A673 (cell line): ENCODE data around the gene PSD. TPM values are rescaled to one million over a fixed set of nuclear protein-coding genes. Genes with fewer than 3 reads are reported as not detected.

Source experiments
- BruUV-seq: library from RNA; stranded (reverse); fragments of 400-500 nt; replicated peaks from 2 replicates; lab custom pipeline; 2021; lab: Mats Ljungman, UMichigan
- CTCF ChIA-PET: fragments of 300-600 bp; sonication (Branson Sonifier 250); formaldehyde crosslinking; loops from one replicate; lab custom pipeline; 2022; ENCODE audit warnings: antibody characterized with exemption; lab: Charles Lee
- POLR2A ChIA-PET: fragments of 300-600 bp; sonication (Branson Sonifier 250); formaldehyde crosslinking; loops from one replicate; lab custom pipeline; 2022; ENCODE audit warnings: antibody characterized with exemption; ENCODE audit not compliant: low non-redundant PET; lab: Charles Lee
- DNase-seq: peaks from one replicate; pipeline ENCODE4 v3.0.0-alpha.2; 2015; ENCODE audit warnings: low spot score
- H3K27ac ChIP-seq: fragments of 200-600 bp; sonication (generic); 2 replicates; pipeline ENCODE4 v1.5.1; 2016; ENCODE audit warnings: mixed run types, low read depth, mild to moderate bottlenecking, mixed read lengths, antibody characterized with exemption, low read length; ENCODE audit not compliant: poor library complexity, severe bottlenecking
- H3K27me3 ChIP-seq: fragments of 200-600 bp; sonication (generic); replicated peaks from 2 replicates; pipeline ENCODE4 v1.6.1; 2017; ENCODE audit warnings: mixed run types, low read depth, mild to moderate bottlenecking, mixed read lengths, antibody characterized with exemption, low read length; ENCODE audit not compliant: insufficient read depth, poor library complexity
- H3K36me3 ChIP-seq: fragments of 200-600 bp; sonication (generic); 2 replicates; pipeline ENCODE4 v1.6.1; 2016; ENCODE audit warnings: mixed run types, mild to moderate bottlenecking, mixed read lengths, antibody characterized with exemption, low read length; ENCODE audit not compliant: insufficient read depth, poor library complexity, severe bottlenecking
- H3K4me1 ChIP-seq: fragments of 200-600 bp; sonication (generic); 2 replicates; pipeline ENCODE4 v1.6.1; 2017; ENCODE audit warnings: mixed run types, mild to moderate bottlenecking, mixed read lengths, antibody characterized with exemption, low read length; ENCODE audit not compliant: insufficient read depth, poor library complexity, severe bottlenecking
- H3K4me3 ChIP-seq: fragments of 200-600 bp; sonication (generic); 2 replicates; pipeline ENCODE4 v1.5.1; 2016; ENCODE audit warnings: low read depth, mixed run types, mild to moderate bottlenecking, mixed read lengths, low read length; ENCODE audit not compliant: poor library complexity, severe bottlenecking
- H3K9me3 ChIP-seq: fragments of 200-600 bp; sonication (generic); 2 replicates; pipeline ENCODE4 v1.6.1; 2016; ENCODE audit warnings: mixed run types, low read depth, mild to moderate bottlenecking, mixed read lengths, antibody characterized with exemption, low read length; ENCODE audit not compliant: poor library complexity, severe bottlenecking
- EZH2 ChIP-seq: fragments of 200-600 bp; sonication (generic); IDR thresholded peaks from 2 replicates; pipeline ENCODE4 v1.6.1; 2017; ENCODE audit warnings: borderline replicate concordance, low read depth, mild to moderate bottlenecking, mixed read lengths, antibody characterized with exemption, low read length; ENCODE audit not compliant: poor library complexity, severe bottlenecking
- intact Hi-C: fragments of 100-400 bp; cut with micrococcal nuclease; formaldehyde crosslinking; loops from one replicate; pipeline ENCODE4 v1.10.0; 2022; ENCODE audit not compliant: unreplicated experiment
- total RNA-seq: library from RNA; stranded (reverse); gene quantifications from 2 replicates; pipeline ENCODE4 v1.2.3, GENCODE V29; 2021
- TF ChIP-seq, protein P1 (sequence below): fragments of 300-800, 200-600 bp; sonication (generic); conservative IDR thresholded peaks from 2 replicates; pipeline ENCODE4 v1.5.1; 2017; ENCODE audit warnings: low read depth, mild to moderate bottlenecking, antibody characterized with exemption, low read length, moderate library complexity, mixed read lengths

The PSD gene
- total RNA-seq, 1 experiment from 2014 or later: 5.8 TPM

GRCh38 chr10:102461187-102462054 lies 42.8 kb upstream of the PSD start:
- H3K27me3 ChIP-seq: no peaks in the 10 kb centered on the region
- no peaks in the 10 kb centered on the region for H3K36me3 ChIP-seq
- intact Hi-C loops: no loop called here
- H3K9me3 ChIP-seq: no peaks in the 10 kb centered on the region
- TSS peak; percentile 27 for BruUV-seq
- TF ChIP-seq EZH2: no peak
- TF ChIP-seq, protein P1, sequence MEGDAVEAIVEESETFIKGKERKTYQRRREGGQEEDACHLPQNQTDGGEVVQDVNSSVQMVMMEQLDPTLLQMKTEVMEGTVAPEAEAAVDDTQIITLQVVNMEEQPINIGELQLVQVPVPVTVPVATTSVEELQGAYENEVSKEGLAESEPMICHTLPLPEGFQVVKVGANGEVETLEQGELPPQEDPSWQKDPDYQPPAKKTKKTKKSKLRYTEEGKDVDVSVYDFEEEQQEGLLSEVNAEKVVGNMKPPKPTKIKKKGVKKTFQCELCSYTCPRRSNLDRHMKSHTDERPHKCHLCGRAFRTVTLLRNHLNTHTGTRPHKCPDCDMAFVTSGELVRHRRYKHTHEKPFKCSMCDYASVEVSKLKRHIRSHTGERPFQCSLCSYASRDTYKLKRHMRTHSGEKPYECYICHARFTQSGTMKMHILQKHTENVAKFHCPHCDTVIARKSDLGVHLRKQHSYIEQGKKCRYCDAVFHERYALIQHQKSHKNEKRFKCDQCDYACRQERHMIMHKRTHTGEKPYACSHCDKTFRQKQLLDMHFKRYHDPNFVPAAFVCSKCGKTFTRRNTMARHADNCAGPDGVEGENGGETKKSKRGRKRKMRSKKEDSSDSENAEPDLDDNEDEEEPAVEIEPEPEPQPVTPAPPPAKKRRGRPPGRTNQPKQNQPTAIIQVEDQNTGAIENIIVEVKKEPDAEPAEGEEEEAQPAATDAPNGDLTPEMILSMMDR: no peak
- CTCF ChIA-PET: interaction anchor here (0.5 to 1.2 kb wide), 2 partner anchors 43 to 122 kb away, joined by 3 read pairs; partner anchors contain the start of gene SUFU
- DNase-seq: peak; percentile 94
- H3K4me3 ChIP-seq: peak overlapping the region; percentile 52
- POLR2A ChIA-PET: interaction anchor here (0.6 kb wide), 3 partner anchors 8 to 82 kb away, joined by 4 to 7 read pairs (median 6); no protein-coding TSS in a partner anchor
- peak overlapping the region; percentile 45 for H3K27ac ChIP-seq
- H3K4me1 ChIP-seq: peaks cover 6% of the 10 kb centered on the region

- TF ChIP-seq EZH2: no peak
- TF ChIP-seq, protein P1: no peak
- H3K36me3 ChIP-seq: peaks cover under 1% of the 10 kb centered on the region
- DNase-seq: no peak
- H3K9me3 ChIP-seq: no peaks in the 10 kb centered on the region
- CTCF ChIA-PET: no interaction called here
- intact Hi-C loops: no loop called here
- no peak overlapping the region for H3K27ac ChIP-seq
- no peaks in the 10 kb centered on the region for H3K27me3 ChIP-seq
- H3K4me3 ChIP-seq: peak overlapping the region; percentile 52
- peaks cover 6% of the 10 kb centered on the region for H3K4me1 ChIP-seq
- BruUV-seq: no TSS peak
- POLR2A ChIA-PET: no interaction called here
Measured at GRCh38 chr10:102460836-102461186, 42.2 kb upstream of the PSD start.

GRCh38 chr10:102458656-102459055 lies 40.1 kb upstream of the PSD start:
- TF ChIP-seq EZH2: no peak
- TF ChIP-seq, protein P1: no peak
- H3K27me3 ChIP-seq: no peaks in the 10 kb centered on the region
- H3K4me3 ChIP-seq: no peak overlapping the region
- DNase-seq: no peak
- H3K36me3 ChIP-seq: peaks cover 10% of the 10 kb centered on the region
- BruUV-seq: no TSS peak
- no peak overlapping the region for H3K27ac ChIP-seq
- no peaks in the 10 kb centered on the region for H3K9me3 ChIP-seq
- peaks cover 6% of the 10 kb centered on the region for H3K4me1 ChIP-seq
- CTCF ChIA-PET: no interaction called here
- POLR2A ChIA-PET: no interaction called here
- intact Hi-C loops: no loop called here
